Measurements from ENCODE around the gene PPP1R1A.

PPP1R1A gene

GRCh38 chr12:54558311-54558710 lies 30.1 kb downstream of the PPP1R1A start:
- Histone ChIP-seq H3K4me1 (ENCODE audit: insufficient read depth, low read length, poor library complexity, severe bottlenecking) (no peaks in the 10 kb centered on the region), H3K9ac (ENCODE audit: low read depth, low read length, poor library complexity, severe bottlenecking) (no peak overlapping the region), H3K9me3 (ENCODE audit: insufficient read depth, low read depth, low read length) (no peaks in the 10 kb centered on the region), H3K4me2 (ENCODE audit: low read depth, low read length, poor library complexity, severe bottlenecking) (no peak overlapping the region), H3K36me3 (ENCODE audit: insufficient read depth, low read length) (peaks cover 6% of the 10 kb centered on the region; the same call in 1 of the 2 replicates), H3K79me2 (ENCODE audit: insufficient read depth, low read length) (no peaks in the 10 kb centered on the region), H2AFZ (ENCODE audit: low read length) (no peak overlapping the region), H4K20me1 (ENCODE audit: insufficient read depth, low read length, poor library complexity, severe bottlenecking) (no peaks in the 10 kb centered on the region), H3K9me2 (replicated peaks; ENCODE audit: low read depth, low read length) (no peaks in the 10 kb centered on the region), H3K27me3 (ENCODE audit: insufficient read depth, low read length, poor library complexity, severe bottlenecking) (no peaks in the 10 kb centered on the region), H3F3A (ENCODE audit: low read depth) (no peaks in the 10 kb centered on the region), H3K4me3 (ENCODE audit: low read length, poor library complexity, severe bottlenecking) (no peak overlapping the region)
- TF ChIP-seq CTCF (conservative IDR thresholded peaks at IDR 0.05; ENCODE audit: low read length) (no peak), EZH2phosphoT487 (IDR thresholded peaks at IDR 0.05; ENCODE audit: borderline replicate concordance) (no peak)

GRCh38 chr12:54555670-54556257 lies 32.7 kb downstream of the PPP1R1A start:
- Histone ChIP-seq H3K9me2 (replicated peaks; ENCODE audit: low read depth, low read length) (no peaks in the 10 kb centered on the region), H3K4me1 (ENCODE audit: insufficient read depth, low read length, poor library complexity, severe bottlenecking) (no peaks in the 10 kb centered on the region), H3K36me3 (ENCODE audit: insufficient read depth, low read length) (peaks cover 5% of the 10 kb centered on the region; the same call in 1 of the 2 replicates), H3K4me3 (ENCODE audit: low read length, poor library complexity, severe bottlenecking) (no peak overlapping the region), H2AFZ (ENCODE audit: low read length) (no peak overlapping the region), H4K20me1 (ENCODE audit: insufficient read depth, low read length, poor library complexity, severe bottlenecking) (no peaks in the 10 kb centered on the region), H3K9me3 (ENCODE audit: insufficient read depth, low read depth, low read length) (no peaks in the 10 kb centered on the region), H3K79me2 (ENCODE audit: insufficient read depth, low read length) (no peaks in the 10 kb centered on the region), H3F3A (ENCODE audit: low read depth) (no peaks in the 10 kb centered on the region), H3K27me3 (ENCODE audit: insufficient read depth, low read length, poor library complexity, severe bottlenecking) (no peaks in the 10 kb centered on the region), H3K9ac (ENCODE audit: low read depth, low read length, poor library complexity, severe bottlenecking) (no peak overlapping the region), H3K4me2 (ENCODE audit: low read depth, low read length, poor library complexity, severe bottlenecking) (no peak overlapping the region)
- no peak for TF ChIP-seq EZH2phosphoT487 (IDR thresholded peaks at IDR 0.05; ENCODE audit: borderline replicate concordance)
- no peak for TF ChIP-seq CTCF (conservative IDR thresholded peaks at IDR 0.05; ENCODE audit: low read length)

- no peak overlapping the region for H3K9ac ChIP-seq (ENCODE audit: low read depth, low read length, poor library complexity, severe bottlenecking)
- H3K36me3 ChIP-seq (ENCODE audit: insufficient read depth, low read length) = peaks cover 13% of the 10 kb centered on the region; the same call in 1 of the 2 replicates
- no peak for TF ChIP-seq CTCF (conservative IDR thresholded peaks at IDR 0.05; ENCODE audit: low read length)
- TF ChIP-seq EZH2phosphoT487 (IDR thresholded peaks at IDR 0.05; ENCODE audit: borderline replicate concordance) = no peak
- no peaks in the 10 kb centered on the region for H3F3A ChIP-seq (ENCODE audit: low read depth)
- H3K79me2 ChIP-seq (ENCODE audit: insufficient read depth, low read length) = no peaks in the 10 kb centered on the region
- H2AFZ ChIP-seq (ENCODE audit: low read length) = no peak overlapping the region
- no peaks in the 10 kb centered on the region for H4K20me1 ChIP-seq (ENCODE audit: insufficient read depth, low read length, poor library complexity, severe bottlenecking)
- H3K4me1 ChIP-seq (ENCODE audit: insufficient read depth, low read length, poor library complexity, severe bottlenecking) = no peaks in the 10 kb centered on the region
- no peaks in the 10 kb centered on the region for H3K9me3 ChIP-seq (ENCODE audit: insufficient read depth, low read depth, low read length)
- H3K4me3 ChIP-seq (ENCODE audit: low read length, poor library complexity, severe bottlenecking) = no peak overlapping the region
- H3K4me2 ChIP-seq (ENCODE audit: low read depth, low read length, poor library complexity, severe bottlenecking) = no peak overlapping the region
- no peaks in the 10 kb centered on the region for H3K9me2 ChIP-seq (replicated peaks; ENCODE audit: low read depth, low read length)
- no peaks in the 10 kb centered on the region for H3K27me3 ChIP-seq (ENCODE audit: insufficient read depth, low read length, poor library complexity, severe bottlenecking)
These were observed 38.5 kb downstream of the PPP1R1A start for GRCh38 chr12:54549774-54550451.
